CD4-positive, alpha-beta T cell treated with Interleukin-6 for 4 hours (primary cell): Measurements from ENCODE around the gene MSTO1.
"Not testable (repeated sequence)": the region's sequence is repeated elsewhere in the genome, so short reads cannot be mapped to it uniquely, and the experiment has no call there.

ENCODE experiments used
- DNase-seq: peaks from one replicate; pipeline ENCODE4 v3.0.0-alpha.2; 2020; ENCODE audit warnings: mixed read lengths

The MSTO1 gene

GRCh38 chr1:155609515-155610256 lies at the start of gene MSTO1:
MSTO1 (plus strand) TSS chr1:155610218; CDS start chr1:155610249, 31 bp downstream.
- DNase-seq, result peak; percentile 95

DNA sequence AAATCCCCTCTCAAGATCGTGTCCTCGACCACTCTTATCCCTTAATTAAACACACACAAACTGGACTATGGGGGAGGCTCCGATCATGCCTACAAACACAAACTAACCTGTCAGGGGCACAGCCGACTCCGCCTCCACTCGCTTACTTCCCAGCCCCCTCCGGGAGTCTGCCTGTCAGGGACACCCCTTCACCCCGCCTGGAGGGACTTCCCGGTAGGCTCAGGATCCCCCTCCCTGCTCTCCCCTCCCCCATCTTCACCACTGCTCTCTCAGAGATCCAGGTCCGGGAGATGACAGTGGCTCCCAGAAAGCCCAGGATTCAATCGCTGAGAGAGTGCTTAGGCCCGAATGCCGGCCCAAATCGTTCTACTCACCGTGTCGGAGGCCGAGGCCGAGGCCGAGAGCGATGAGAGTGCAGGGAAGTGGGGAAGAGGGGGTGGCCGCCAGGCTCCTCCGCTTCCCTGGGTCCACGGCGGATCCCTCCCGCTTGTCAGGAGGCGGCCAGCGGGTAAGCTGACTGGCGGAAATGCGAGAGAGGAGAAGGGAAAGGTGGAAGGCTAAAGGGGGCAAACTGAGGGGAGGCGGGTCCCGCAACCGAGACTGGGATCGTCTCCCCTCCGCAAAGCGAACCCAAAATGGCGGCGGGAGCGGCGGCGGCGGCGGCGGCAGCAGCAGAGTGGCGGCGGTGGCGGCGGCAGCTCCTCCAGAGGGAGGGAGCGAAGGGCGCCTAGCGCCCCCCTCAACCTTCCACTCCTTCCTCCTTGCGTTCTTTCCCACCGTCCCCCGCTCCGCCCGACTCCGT lies 48.0 kb upstream of the MSTO1 start:
- DNase-seq, result peak; percentile 64

- DNase-seq, result peak; percentile 97
Measured at GRCh38 chr1:155562581-155563376, 47.2 kb upstream of the MSTO1 start, which contains the start of gene ASH1L. ASH1L (minus strand) TSS chr1:155562803; CDS start chr1:155521519, 41,284 bp downstream.

DNA sequence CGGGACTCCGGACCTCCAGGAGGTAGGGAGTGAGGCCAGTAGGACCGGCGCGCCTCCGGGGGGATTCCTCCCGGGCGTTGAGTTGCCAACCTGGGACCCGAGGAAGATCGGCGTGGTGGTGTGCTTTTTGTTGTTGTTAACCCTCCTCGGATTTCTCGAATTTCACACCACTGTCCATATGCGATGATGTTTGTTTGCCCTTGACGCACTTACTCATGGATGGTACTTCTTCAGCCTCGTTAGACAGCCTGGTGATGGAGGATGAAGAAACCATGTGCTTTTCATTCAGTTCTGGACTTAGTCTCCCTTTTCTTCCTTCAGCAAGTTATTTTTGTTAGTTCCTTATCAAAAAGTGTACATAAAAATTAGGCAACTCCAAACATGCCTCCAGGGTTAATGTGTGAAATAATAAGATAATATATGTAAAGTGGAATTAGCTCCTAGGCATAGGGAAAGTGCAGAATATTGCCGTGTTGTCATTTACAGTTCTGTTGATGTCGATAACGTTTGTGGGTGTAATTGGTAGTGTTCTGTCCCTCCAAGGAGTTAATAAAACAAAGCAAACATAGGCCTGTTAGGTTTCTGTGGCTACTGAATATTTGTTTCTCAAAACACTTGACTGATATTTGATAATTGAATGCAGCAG lies 46.5 kb upstream of the MSTO1 start:
- DNase-seq, result not testable (repeated sequence)

DNA sequence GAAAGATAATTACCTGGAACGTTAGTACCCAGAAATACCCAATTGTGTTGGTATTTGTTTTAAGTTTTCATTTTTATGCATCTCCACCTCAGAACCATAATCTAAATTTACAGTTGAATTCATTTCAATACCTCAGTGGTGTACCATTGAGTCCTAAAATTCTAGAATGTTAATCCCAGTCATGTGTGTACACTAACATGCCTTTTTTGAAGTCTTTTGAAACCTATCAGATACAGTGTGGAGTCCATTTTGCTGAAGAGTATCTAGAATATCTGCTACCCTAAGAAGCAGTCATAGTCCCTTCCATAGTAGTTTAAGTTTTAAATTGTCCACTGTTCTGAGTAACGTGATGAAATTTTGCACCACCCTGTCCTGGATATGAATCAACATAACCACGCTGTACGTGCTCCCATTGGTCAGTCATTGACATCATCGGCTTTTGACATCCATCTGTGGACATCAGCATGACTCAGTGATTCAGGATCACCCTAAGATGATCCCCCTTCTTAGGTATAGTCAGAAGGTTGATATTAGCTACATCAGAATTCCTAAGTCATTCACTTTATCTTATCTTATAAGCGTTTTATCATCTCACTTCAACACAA lies 39.9 kb upstream of the MSTO1 start:
- DNase-seq, result no peak

- no peak for DNase-seq
Measured at GRCh38 chr1:155570593-155570990, 39.4 kb upstream of the MSTO1 start.

DNA sequence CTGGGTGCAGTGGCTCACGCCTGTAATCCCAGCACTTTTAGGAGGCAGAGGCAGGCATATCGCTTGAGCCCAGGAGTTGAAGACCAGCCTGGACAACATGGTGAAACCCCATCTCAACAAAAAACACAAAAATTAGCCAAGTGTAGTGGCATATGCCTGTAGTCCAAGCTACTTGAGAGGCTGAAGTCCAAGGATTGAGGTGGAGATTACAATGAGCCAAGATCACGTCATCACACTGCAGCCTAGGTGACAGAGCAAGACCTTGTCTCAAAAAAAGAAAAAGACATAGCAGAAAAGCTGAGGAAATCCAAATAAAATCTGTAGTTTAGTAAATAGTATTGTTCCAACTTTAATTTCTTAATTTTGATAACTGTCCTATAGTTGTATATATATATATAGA lies 35.9 kb upstream of the MSTO1 start:
- DNase-seq, result no peak

GRCh38 chr1:155575608-155576007 lies 34.4 kb upstream of the MSTO1 start:
- DNase-seq, result not testable (repeated sequence)

DNA sequence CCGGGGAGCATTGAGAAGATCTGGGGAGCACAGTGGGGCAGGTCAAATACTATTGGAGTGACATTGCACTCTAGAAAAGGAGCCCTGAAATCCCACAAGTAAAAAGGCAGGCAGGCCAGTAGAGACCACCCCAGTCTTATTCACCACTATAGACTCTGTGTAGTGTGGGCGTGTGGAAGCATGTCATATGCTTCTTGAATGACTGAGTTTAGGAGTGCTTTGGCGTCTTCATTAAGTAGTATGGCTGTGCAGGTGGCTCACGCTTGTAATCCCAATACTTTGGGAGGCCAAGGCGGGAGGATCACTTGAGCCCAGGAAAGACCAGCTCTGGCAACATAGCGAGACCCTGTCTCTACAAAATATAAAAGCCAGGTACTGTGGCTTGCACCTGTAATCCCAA lies 26.2 kb upstream of the MSTO1 start:
- DNase-seq, result not testable (repeated sequence)

DNA sequence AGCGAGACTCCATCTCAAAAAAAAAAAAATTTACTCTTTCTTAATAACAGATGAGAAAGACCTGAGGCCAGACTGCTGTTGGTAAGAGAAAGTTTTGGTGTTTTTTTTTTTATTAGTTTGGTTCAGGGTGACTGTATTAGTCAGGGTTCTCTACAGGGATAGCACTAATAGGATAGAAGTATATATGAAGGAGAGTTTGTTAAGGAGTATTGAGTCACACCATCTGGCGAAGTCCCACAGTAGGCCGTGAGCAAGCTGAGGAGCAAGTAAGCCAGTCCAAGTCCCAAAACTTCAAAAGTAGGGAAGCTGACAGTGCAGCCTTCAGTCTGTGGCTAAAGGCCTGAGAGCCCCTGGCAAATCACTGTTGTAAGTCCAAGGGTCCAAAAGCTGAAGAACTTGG lies 20.7 kb upstream of the MSTO1 start:
- not testable (repeated sequence) for DNase-seq

DNA sequence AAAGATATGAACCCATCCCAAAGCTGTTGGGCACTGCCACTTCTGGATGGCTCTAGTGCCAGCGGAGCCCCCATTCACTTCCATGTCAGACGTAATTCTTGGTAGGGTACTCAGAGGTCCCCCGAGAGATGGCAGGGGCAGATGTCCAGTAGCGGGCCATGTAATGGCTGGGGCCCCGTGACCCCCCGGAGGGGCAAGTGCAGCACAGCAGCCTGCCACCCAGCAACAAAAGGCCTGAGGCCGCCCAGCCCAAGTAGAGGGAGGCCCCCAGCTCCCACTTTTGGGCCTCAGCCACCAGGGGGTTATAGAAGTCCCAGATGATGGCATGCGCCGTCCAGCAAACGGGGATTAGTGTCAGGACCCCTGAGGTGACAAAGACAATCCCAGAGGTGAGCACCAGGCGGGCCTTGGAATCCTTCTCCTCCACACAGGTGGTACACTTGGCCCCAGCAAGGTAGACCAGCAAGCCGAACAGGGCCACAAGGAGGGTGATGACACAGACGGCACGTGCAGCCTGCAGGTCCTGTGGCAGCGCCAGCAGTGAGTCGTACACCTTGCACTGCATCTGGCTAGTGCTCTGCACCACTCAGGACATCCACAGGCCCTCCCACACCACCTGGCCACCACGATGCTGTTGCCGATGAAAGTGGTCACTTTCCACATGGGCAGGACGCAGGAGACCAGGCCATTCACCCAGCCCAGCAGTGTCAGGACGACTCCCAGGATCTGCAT lies 19.3 kb upstream of the MSTO1 start:
- DNase-seq, result not testable (repeated sequence)

GRCh38 chr1:155591770-155592169 lies 18.2 kb upstream of the MSTO1 start:
- DNase-seq, result peak; percentile 49

GRCh38 chr1:155595877-155596474 lies 14.0 kb upstream of the MSTO1 start:
- not testable (repeated sequence) for DNase-seq

GRCh38 chr1:155596864-155597263 lies 13.2 kb upstream of the MSTO1 start:
- DNase-seq, result no peak

- peak; percentile 22 for DNase-seq
Measured at GRCh38 chr1:155598842-155599331, 11.1 kb upstream of the MSTO1 start.

DNA sequence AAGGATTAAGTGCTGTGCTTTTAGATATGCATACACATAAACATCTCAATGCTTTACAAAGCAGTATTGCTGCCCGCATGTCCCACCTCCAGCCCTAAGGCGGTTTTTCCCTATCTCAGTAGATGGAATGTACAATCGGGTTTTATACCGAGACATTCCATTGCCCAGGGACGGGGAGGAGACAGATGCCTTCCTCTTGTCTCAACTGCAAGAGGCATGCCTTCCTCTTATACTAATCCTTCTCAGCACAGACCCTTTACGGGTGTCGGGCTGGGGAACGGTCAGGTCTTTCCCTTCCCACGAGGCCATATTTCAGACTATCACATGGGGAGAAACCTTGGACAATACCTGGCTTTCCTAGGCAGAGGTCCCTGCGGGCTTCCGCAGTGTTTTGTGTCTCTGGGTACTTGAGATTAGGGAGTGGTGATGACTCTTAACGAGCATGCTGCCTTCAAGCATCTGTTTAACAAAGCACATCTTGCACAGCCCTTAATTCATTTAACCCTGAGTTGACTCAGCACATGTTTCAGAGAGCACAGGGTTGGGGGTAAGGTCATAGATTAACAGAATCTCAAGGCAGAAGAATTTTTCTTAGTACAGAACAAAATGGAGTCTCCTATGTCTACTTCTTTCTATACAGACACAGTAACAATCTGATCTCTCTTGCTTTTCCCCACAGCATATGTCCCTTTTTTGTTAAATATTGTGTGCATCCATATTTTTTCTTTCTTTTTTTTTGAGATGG lies 10.0 kb upstream of the MSTO1 start:
- not testable (repeated sequence) for DNase-seq

DNA sequence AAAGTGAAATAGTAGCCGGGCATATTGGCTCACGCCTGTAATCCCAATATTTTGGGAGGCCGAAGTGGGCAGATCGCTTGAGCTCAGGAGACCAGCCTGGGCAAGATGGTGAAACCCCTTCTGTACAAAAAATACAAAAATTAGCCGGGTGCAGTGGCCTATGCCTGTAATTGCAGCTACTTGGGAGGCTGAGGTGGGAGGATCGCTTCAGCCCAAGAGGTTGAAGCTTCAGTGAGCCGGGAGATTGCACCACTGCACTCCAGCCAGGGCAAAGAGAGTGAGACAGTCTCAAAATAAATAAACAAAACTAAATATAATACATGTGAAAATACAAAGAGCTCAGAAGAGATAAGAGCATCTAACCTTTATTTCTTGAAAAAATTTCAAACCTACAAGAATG lies 2.3 kb upstream of the MSTO1 start:
- no peak for DNase-seq

DNA sequence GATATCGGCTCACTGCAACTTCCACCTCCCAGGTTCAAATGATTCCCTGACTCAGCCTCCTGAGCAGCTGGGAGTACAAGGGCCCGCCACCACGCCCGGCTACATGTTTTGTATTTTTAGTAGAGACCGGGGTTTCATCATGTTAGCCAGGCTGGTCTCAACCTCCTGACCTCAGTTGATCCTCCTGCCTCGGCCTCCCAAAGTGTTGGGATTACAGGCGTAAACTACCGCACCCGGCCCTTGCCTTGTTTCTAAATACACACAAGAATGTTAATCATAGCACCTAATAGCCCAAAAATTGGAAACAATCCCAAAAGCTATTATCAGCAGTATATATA lies 1.2 kb upstream of the MSTO1 start:
- DNase-seq, result no peak

DNA sequence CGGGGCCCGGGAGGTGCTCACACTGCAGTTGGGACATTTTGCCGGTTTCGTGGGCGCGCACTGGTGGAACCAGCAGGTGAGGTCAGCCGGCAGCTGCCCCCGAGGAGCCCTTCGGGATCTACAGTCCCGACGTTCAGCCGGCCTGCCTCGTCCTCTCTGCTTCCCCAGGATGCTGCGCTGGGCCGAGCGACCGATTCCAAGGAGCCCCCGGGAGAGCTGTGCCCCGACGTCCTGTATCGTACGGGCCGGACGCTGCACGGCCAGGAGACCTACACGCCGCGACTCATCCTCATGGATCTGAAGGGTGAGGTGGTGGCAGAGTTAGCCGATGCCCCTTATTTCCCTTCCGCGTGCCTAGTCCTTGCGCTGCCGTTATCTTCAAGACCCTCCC lies 234 bp downstream of the MSTO1 start:
- DNase-seq, result not testable (repeated sequence)

GRCh38 chr1:155613226-155613625 lies 3.2 kb downstream of the MSTO1 start:
- DNase-seq, result not testable (repeated sequence)
